OCI-M2 (cell line): Measurements from ENCODE around the gene PLCXD3.

ENCODE experiments used
- DNase-seq: peaks from one replicate; lab custom pipeline; 2025; ENCODE audit not compliant: unreplicated experiment; lab: John Stamatoyannopoulos, UW

Gene PLCXD3

DNA sequence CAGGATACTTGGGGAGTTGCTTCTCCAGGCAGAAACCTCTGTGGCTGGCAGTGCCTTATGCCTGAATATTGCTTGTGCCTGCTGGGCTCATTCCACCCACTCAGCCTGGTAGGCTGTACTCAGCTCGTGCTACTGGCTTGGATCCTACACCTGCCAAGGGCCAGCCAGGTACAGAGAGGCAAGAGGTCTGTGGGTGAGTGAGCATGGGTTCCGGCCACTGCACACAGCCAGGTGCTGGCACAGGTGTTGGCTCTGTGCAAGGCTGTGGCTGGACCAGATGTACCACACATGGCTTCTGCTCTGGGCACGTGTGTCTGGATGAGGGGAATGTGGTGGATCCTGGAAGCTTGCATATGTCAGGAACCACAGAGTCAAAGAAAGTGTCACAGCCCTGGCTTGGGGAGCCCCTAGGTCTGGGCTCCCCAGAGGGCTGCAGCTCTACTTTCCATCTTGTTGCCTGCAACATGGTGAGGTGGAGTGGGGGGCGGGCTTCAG is 220.4 kb downstream of the PLCXD3 start:
- DNase-seq = no peak

- DNase-seq = no peak
These were observed 223.7 kb downstream of the PLCXD3 start for GRCh38 chr5:41286696-41287095.

DNA sequence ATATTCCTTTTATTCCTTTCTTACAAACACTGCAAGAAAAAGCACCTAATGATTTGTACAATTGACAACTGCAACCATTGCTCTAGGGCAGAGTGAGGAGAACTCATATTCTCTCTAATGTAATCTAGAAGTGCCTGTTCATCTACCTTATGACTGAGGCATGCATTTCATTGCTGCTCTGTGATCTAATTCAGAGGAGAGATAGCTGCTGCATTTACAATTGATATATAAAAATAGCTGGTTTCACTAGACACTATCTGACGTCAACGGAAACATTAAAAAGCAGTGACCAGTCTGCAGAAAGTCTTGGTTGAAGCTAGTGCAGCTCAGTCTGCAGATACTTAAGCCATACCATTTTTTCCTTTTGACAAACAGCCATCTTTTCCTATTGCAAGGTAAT is 224.2 kb downstream of the PLCXD3 start:
- DNase-seq = no peak

- DNase-seq = no peak
These were observed 225.5 kb downstream of the PLCXD3 start for GRCh38 chr5:41284938-41285337.

GRCh38 chr5:41281215-41281810 is 229.1 kb downstream of the PLCXD3 start:
- DNase-seq = no peak

DNA sequence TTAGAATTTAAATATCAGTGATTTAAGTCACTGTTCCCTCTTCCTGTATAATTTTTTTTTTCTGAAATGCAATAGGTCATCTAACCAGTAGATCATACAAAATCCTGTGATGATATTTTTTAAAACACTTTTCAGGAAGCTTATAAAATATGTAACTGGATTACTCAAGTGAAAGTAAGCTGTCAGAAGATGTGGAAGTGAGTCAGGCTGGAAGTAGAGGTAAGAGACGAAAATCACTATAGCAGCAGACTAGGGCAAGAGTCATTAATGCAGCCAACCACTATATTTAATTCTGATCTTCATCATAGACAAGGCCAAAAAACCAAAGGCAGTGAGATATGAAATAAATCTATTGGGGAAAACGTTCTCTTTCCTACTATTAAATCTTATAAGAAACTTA is 231.4 kb downstream of the PLCXD3 start:
- no peak for DNase-seq

- no peak for DNase-seq
These were observed 232.7 kb downstream of the PLCXD3 start for GRCh38 chr5:41277476-41278245.

DNA sequence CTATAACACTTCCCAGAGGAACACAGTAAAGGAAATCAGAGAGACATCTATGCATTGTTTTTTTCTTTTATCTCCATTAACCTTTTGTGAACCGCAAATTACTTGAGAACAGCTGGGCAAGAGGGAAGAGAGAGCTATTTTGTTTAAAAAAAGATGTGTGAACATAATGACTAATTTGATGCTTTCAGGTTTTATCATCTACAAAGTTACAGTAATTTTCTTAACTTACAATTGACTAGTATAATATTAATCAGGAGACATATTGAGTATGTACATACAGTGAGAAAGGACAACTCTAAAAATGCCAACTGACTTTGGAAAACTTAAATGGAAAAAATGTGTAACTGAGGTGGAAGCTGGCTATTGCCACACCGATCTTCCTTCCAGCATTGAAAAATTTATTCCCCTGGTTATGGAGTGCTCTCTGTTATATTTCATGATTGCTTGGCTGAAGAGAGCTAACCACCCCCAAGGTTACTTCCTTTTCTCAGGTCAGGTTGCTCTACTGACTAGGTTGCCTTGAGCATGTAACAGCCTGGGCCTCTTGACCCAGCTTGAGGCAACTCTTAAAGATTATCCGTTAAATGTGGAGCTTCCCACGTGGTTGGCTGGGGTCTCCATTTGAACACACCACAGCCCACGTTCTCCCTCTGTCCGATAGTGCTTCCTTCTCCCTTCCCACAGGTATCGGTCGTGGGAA is 234.4 kb downstream of the PLCXD3 start:
- DNase-seq = no peak

- no peak for DNase-seq
These were observed 239.8 kb downstream of the PLCXD3 start for GRCh38 chr5:41270423-41271251.

GRCh38 chr5:41268894-41269293 is 241.5 kb downstream of the PLCXD3 start:
- no peak for DNase-seq

DNA sequence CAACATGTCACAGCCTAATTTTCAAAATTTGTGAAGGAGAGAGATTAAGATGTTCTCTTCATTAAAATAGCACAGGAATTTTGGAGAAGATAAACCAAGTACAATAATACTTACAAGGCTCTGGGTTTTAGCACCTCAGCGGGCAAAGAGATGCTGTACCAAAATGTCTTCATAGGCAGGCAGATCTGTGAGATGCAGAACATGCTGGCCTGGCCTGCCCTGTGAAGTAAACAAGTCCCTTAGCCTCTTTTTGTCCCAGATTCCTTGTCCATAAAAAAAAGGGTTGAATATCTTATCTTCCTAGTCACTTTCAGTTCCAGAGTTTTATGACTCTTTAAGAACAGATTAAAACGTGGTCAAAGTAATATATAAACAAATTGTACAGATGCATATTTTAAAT is 244.0 kb downstream of the PLCXD3 start:
- no peak for DNase-seq

GRCh38 chr5:41264019-41264418 is 246.4 kb downstream of the PLCXD3 start:
- no peak for DNase-seq

DNA sequence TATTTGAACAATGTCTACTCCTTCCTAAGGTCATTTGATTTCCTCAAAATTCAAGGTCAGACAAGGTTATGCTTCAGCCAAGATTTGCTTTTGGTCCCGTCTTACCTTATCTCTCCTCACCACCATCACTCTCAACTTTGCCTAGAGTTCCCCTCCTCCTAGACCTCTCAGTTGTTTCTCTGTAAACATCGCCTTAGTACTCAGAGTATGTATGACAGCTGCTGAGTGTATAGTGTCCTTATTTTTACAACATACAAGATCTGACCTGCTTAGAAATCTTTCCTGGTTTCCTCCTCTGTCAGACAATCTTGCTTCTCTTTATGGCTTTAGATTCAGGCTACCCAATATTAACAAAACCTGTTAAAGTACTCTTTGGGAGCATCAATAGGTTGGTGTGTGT is 247.1 kb downstream of the PLCXD3 start:
- DNase-seq = no peak
